GM21576 (cell line): Measurements from ENCODE around the gene CAMK1D.
A peak's percentile ranks its signal among the peaks of the same experiment; 100 is the strongest.
"Not testable (repeated sequence)": the region's sequence is repeated elsewhere in the genome, so short reads cannot be mapped to it uniquely, and the experiment has no call there.

Source experiments
- ATAC-seq: cut with Tn5 transposase; IDR thresholded peaks from one replicate; pipeline ENCODE4 v1.9.1; 2021; ENCODE audit warnings: mild to moderate bottlenecking, moderate library complexity; ENCODE audit not compliant: unreplicated experiment

CAMK1D gene

DNA sequence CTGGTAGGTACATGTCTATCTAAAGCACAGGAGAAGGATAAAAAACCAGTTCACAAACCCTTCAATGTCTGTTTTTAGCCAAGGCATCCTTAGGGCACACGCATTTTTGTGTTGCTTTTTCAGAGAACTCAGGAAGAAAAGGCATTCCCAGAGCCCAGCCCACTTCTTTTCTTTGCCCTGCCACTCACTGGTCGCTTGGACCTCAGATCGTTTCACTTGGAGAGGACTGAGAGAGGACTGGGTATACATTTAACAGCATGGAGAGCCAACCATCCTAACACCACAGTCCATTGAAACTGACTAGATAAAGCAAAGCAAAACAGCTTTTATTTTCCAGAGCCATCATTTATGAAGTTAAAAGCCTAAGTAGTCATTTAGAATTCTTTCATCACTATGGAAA, 194.2 kb downstream of the CAMK1D start:
- ATAC-seq, result no peak

DNA sequence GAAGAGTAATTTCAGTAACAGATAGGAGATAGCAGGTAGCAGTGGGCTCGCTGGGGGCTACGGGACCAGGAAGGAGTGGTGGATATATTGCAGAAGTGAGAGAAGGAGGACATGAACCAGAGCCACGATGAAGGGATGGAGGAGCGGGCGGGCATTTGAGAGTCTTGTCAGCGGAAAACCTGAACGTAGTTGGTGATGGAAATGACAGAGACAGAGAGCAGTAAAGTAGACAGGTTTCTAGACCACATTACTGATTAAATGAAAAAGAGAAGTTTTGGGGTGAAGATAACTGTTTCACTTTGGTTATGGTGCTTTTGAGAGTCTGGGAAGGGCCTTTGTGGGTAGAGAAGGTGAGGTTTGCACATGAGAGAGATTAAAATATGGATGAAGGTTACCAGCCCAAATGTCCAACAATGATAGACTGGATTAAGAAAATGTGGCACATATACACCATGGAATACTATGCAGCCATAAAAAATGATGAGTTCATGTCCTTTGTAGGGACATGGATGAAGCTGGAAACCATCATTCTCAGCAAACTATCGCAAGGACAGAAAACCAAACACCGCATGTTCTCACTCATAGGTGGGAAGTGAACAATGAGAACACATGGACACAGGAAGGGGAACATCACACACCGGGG, 196.9 kb downstream of the CAMK1D start:
- not testable (repeated sequence) for ATAC-seq

DNA sequence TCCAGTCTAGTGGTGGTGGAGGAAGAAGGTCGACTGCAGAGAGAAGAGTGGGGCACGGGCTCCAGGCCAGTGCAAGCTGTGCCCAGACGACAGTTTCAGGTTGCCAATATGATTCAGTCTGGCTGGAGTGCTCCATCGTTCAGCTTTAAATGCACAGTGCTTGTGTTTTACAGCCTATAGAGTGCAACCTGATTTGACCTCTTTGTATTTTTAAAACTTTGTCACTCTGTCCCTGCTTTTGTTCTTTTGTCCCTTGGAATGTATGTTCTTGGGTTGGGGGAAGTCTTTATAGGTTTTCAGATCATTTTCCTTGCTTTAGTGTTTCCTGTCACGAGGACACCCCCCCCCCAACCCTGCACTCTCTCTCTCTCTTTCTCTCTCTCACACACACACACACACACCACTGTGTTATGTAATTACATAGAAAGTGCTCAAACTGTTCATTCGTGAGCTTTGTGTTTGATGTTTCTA, 198.0 kb downstream of the CAMK1D start:
- no peak for ATAC-seq

DNA sequence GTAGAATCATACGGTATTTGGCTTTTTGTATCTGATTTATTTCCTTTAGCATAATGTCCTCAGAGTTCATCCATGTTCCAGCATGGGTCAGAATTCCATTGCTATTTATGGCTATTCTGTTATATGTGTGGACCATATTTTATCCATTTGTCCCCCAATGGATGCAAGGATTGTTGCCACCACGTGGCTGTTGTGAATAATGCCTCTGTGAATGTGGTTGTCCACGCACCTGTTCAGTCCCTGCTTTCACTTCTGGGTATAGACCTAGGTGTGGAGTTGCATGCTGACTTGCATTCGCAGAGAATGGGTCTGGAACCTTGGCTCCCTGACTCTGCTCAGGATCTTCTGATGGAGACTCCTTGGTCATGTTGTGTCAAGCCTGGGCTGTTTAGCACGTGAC, 199.9 kb downstream of the CAMK1D start:
- no peak for ATAC-seq

DNA sequence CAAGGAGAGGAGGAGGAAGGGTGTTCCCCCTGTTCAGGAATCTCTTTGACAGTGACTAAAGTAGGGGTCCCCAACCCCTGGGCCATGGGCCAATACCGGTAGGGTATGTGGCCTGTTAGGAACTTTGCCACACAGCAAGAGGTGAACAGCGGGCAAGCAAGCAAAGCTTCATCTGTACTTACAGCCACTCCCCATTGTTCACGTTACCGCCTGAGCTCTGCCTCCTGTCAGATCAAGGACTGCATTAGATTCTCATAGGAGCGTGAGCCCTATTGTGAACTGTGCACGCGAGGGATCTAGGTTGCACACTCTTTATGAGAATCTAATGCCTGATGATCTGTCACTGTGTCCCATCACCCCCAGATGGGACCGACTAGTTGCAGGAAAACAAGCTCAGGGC, 201.6 kb downstream of the CAMK1D start:
- no peak for ATAC-seq

DNA sequence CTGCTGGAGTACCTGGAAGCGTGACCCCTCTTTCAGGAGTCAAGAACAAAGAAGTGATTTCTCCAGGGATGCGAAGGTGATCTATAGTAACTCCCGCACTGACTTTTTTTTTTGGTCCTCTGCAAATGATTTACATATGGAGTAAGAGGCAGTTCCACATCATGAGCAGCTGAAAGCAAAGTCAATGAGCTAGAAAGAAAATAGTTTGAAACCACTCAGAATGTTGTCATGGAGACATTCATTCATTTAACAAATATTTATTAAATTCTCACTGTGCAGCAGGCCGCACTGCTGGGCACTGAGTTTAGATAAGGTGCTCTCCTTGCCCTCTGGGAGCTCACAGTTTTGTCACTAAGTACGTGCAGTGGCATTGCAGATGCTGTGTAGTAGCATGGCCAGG, 206.7 kb downstream of the CAMK1D start:
- no peak for ATAC-seq

DNA sequence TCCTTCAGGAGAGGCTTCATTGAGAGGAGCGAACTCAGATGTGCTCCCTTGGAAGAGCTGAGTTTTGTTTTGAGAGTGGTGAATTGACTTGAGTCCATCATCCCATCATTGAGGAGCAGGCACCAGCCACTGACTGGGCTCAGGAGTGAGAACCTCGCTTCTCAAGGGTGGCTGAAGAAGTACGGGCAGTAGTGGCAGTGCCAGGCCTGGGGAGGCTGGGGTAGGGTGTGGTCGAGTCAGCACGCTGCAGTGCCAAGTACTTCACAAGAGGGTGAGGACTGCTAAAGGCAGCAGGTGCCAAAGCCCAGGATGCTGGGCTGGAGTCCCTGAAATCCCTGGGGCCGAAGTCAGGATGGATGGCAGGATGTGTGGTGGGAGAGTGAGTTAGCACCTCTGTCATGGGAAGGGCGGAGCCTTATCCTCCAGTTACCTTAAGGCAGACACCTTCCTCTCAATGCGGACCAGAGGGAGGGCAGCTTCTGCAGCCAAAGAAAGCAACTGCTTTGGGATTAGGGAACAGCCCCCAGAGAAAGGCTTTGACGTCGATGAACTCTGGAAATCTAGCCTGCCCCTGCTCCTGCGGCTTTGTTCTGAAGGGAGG, 210.3 kb downstream of the CAMK1D start:
- ATAC-seq, result no peak

DNA sequence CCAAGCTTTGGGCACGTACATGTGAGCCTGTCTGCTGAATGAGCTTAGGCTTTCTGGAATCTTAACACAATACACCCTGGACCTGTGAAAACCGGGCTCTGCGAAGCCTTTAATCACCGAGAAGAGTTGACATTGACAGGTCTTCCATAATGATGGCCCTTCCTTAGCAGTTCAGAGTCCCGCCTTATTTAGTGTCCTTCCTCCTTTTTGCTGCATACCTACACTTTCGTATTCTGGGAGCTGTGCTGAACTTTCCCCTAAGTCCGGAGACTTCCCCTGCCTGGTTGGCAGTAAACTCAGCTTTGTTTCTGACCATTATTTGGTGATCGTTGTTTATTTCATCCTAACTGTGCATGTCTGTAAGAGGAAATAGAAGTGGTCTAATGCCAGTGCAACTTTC, 212.0 kb downstream of the CAMK1D start:
- ATAC-seq, result no peak

DNA sequence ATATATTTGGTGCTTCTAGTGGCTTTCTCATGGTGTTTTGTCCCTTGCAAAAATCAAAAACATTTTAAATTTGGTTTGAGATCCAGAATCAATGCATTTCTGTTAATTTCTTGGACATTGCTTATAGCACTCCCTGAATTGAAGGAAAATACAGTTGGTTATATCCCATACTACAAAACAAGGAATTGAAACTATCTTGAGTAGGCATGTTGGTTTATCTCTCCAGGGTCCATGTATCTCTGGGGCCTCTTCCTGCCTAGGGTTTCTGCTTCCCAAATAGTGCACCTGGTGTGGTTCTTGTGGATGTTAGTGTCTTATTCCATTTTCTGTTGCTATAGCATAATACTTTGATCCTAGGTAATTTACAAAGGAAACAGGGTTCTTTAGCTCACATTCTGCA, 212.4 kb downstream of the CAMK1D start:
- ATAC-seq, result no peak

DNA sequence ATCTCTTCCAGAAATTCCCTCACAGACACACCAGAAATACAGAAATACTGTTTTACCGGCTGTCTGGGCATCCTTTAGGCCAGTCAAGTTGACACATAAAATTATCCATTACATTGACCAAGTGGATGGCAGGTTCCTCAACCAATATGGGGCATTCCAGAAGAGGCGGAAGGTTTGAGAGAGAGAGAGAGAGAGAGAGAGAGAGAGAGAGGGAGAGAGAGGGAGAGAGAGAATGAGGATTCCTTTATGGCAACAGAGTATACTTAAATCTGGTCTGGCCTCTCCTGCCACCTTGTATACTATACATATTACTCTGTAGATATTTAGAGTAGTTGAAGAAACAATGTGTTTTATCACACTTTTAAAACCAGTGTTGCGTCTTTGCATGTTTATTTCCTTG, 214.1 kb downstream of the CAMK1D start:
- no peak for ATAC-seq

DNA sequence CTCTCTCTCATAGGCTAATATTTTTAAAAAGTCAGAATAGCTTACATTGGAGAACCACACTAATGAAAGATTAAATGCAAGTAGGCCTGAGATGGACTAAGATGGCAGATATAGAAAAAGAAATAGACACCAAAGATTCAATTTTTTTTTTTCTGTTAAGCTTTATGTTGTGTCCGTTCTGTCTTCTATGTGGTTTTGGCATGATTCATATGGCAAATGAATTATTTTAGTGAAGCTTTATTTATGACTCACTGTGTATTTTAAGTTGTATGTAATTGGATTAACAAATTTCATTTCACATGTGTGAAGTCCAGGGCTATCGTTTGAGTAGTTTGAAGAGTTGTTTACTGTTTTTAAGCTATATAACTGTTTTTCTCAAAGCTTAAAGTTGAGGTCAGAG, 214.8 kb downstream of the CAMK1D start:
- no peak for ATAC-seq

DNA sequence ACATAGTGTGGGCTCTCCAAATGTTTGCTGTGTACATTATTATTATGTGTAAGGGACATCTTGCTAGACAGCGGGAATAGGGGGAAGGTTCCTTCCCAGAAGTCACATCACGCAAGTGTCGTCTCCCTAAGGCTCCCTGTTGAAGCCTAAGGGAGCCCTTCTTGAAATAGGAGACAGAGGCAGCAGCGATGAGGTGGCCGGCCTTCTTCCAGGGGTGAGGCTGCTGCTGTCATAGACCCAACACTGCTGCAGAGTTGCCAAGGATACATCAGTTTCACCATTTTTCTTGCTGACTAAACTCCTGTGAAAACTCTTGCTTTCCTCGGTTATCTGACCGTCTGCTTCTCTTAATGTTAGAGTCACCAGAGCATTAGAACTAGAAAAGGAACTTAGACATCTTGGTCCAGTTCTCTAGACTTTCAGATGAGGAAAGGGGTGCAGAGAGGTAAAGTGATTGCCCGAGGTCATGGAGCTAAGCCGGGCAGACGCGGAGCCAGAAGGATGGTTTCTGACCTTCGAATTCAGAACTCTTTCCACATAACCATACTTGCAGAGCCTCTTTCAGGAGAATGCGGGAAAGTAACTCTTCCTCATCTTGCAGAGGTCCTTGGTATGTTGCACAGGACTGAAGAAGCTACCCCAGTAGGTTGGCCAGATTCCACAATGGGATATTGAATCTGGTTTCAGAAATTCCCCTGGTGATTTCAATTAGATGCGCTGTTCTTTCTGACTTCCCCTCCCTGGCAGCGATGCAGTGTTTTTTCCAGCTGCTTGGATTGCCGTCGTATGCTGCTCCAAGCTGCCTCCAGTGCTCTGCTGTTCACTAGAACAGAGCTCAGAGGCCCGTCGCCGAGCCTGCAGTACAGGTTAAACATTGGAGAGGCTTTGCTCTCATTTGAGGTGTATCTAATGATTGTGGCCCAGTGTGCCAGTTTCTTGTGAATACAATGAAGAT, 217.1 kb downstream of the CAMK1D start:
- ATAC-seq, result no peak

DNA sequence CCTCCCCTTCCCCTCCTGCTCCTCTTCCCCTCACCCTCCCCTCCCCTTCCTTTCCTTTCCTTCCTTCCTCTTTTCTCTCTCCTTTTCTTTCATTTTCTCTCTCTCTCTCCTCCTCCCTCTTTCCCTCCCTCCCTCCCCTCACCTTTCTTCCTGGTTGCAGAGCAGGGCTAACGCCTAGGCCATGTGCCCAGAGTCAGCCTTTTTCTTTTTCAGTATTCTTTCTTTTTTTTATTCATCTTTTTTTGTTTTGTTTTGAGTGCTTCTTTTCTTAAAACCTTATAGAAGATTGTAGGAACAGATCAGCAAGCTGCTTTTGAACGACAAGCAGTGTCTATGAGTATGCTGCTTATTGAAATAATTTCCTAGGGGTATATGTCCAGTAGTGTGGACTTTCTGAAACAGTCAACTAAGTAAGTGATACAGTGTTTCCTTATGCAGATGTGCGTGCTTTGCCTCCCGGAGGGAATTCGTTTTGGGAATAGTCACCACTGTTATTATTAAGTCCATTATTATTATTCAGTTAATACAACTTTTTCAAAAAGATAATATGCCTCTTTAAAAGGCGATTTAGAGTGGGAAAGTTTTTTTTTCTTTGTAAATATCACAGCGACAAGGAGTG, 219.2 kb downstream of the CAMK1D start:
- ATAC-seq, result no peak

DNA sequence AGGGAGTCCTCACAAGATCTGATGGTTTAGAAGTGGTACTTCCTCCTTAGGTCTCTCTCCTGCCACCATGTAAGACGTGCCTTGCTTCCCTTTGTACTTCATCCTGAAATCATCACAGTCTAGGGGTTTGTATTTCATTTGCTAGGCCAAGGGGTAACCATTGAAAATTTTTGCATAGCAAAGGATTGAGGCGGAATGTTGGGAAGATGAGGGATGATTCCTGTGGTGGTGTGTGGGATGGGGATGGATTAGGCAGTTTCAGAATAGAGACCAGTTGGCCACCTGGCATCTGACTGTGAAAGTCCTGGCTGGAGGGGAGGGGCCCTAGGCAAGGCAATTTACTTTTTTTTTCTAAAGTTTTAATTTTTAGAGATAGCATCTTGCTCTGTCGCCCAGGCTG, 222.9 kb downstream of the CAMK1D start:
- no peak for ATAC-seq

DNA sequence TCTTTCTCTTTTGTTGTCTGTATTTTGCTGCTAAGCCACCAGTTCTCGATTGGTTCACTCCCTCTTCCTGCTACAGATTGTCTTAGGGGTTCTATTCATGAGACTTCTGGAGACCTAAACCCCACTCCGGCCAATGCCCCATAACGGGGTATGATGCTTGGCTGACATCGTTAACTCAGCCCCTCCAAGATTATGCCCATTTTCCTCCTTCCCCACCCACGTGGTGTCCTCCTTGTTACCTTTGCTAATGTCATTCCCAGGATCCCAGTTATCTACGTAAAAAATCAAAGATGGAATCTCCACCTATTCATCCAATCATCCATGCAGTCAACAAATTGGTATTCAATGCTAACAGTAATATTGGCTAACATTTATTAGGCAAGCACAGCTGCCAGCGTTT, 228.3 kb downstream of the CAMK1D start:
- ATAC-seq, result no peak

DNA sequence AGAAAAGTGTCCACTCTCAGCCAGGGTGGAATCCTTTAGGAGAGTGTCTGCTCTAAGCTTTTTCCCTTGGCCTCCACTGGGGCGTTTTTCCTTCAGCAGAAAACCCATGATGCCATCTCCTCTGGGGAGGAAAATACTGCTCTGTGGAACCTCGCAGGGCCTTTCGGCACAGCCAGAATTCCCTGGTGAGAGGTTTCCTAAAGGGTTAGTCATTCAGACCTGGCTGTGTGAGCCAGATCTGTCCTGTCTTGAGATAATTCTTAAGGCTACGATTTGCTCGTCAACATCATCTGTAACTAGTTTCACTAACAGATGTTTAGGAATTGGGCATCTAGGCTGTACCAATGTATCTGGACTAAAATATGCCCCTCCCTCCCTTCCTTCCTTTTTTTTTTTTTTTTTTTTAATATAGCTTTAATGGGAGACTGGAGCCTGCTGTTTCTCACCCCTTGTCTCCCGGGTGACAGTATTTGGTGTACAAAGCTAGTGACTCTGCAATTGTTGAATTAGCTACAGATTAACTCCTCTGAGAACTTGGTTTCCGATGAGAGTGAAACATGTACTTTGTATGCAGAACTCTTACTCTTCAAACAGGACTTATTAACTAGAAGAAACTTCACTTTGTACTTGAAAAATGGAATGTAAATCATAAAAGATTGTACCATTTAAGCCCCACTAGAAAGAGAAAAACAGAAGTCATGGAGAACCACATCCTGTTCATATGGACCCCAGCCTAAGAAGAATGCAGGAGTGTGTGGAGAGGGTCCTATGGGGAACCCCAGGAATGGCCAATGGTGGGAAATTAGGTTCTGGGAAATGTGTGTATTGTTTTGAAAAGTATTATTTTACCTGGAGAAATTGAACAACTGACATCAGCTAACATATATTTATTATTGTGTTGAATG, 230.9 kb downstream of the CAMK1D start:
- ATAC-seq, result peak; percentile 77

DNA sequence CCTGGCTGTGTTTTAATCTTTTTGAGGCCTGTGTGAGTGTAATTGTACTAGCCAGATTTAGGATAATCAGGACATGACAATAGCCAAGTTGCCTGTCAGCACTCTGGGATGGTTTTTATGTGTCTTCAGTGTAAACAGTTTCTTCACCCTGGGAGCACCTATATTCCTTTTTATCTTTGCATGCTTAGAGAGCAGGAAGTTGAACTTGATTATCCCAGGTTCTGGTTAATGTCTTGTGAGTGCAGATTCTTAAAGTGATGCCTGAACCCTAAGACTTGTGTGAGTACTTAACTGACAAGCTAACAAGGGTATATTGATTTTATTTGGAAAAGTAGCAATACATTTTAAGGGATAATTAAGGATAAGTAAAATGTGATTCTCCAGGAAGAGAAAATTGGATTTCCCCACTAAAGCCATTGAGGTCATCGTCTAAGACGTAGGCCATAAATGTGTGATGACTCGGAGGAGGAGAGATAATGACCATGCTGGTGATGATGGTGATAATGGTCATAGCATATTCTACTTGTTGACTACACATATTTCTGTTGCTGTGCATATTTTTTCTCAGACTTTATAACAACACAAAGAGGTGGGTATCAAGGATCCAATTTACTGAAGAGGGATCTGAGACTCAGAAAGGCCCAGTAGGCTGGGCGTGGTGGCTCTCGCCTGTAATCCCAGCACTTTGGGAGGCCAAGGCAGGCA, 234.7 kb downstream of the CAMK1D start:
- no peak for ATAC-seq

DNA sequence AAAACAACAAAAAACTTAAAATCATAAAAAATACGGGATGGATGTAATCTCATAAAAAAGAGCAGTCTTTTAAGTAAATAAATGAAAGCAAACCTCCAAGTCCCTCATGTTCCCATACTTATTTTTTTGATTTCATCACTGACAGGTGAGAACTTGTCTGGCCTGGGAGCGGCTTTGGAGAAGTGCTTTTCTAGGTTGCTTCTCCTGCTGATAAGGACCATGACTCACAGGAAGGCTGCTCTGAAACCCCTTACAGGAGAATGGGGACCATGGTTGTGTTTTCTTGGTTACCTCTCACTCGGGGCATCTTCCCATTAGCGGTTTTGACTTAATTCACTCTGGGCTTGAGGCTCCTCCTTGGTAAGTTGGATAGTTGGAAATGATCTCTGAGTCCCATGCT, 237.4 kb downstream of the CAMK1D start:
- no peak for ATAC-seq

DNA sequence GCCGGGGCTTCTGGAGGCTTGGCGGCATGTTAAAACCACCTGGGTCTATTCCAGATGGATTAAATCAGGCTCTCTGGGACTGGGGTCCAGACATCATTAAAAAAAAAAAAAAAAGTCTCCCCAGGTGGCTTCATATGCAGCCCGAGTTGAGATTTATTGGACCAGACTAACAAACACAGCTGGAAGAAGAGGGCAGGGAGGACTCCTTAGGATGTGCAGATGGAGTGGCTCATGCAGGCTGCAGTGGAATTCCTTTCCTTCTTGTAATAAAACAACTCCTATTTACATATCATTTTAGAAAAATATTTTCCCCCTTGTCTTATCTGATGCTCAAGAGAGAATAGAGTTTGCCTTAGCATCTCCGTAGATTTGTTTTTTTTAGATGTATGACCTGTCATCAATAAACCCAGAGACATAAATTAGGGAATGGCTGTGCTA, 238.1 kb downstream of the CAMK1D start:
- no peak for ATAC-seq
